GM12878 (cell line): Measurements from ENCODE around the gene SLFN13. TPM values are rescaled to one million over a fixed set of nuclear protein-coding genes. Genes with fewer than 3 reads are reported as not detected.

Experiments used
- ATF3 ChIP-seq: IDR thresholded peaks from 2 replicates; pipeline ENCODE4 v1.6.1; 2011; ENCODE audit warnings: low read depth, mild to moderate bottlenecking, low read length, moderate library complexity, borderline replicate concordance; ENCODE audit errors: extremely low read depth
- E4F1 ChIP-seq: fragments of 450-650 bp; IDR thresholded peaks from 2 replicates; pipeline ENCODE4 v1.6.1; 2018; ENCODE audit warnings: borderline replicate concordance, mild to moderate bottlenecking; ENCODE audit not compliant: partially characterized antibody
- GABPA ChIP-seq: IDR thresholded peaks from 2 replicates; pipeline ENCODE4 v1.6.1; 2014; ENCODE audit warnings: antibody characterized with exemption, low read depth, mild to moderate bottlenecking, inconsistent platforms
- HSF1 ChIP-seq: fragments of 150-350 bp; IDR thresholded peaks from 2 replicates; pipeline ENCODE4 v1.6.1; 2014; ENCODE audit warnings: mild to moderate bottlenecking, low read depth, low read length
- KAT2A ChIP-seq: conservative IDR thresholded peaks from 2 replicates; pipeline ENCODE4 v1.6.1; 2011; ENCODE audit warnings: low read depth, low read length; ENCODE audit not compliant: control insufficient read depth
- POLR2A ChIP-seq: IDR thresholded peaks from 2 replicates; pipeline ENCODE4 v1.6.1; 2011; ENCODE audit warnings: low read depth, mild to moderate bottlenecking, low read length
- PRDM15 ChIP-seq: fragments of 450-650 bp; formaldehyde crosslinking; IDR thresholded peaks from 2 replicates; pipeline ENCODE4 v1.4.0; 2020; ENCODE audit warnings: mild to moderate bottlenecking, moderate library complexity
- SUZ12 ChIP-seq: fragments of 200-600 bp; sonication (generic); IDR thresholded peaks from one replicate; pipeline ENCODE4 v1.6.1; 2018; ENCODE audit warnings: antibody characterized with exemption, mild to moderate bottlenecking; ENCODE audit not compliant: unreplicated experiment
- ZNF687 ChIP-seq: fragments of 450-650 bp; IDR thresholded peaks from 2 replicates; pipeline ENCODE4 v1.6.1; 2017; ENCODE audit warnings: mild to moderate bottlenecking, moderate library complexity
- polyA plus RNA-seq, 11 experiments: library from polyadenylated mRNA; depleted of rRNA in 4 of 11; unstranded in 6 of 11; stranded (reverse) in 5 of 11; fragments of >200 nt; fragmentation: Nextera tagmentation in 4 of 11; fragmentation: Illumina TruSeq in 1 of 11; extraction: Ambion mirVana in 4 of 11; extraction: Trizol in 1 of 11; gene quantifications; 1 replicate in 1 of 11; 2 replicates in 10 of 11; pipeline versions ENCODE4 v1.2.1 to v1.2.3, GENCODE V29; 2011 to 2016; ENCODE audit warnings: inconsistent platforms in 2 of 11, missing spikeins in 2 of 11, low read depth in 1 of 11
- total RNA-seq, 4 experiments: library from RNA; depleted of rRNA in 3 of 4; stranded (reverse); fragments of >200 nt in 3 of 4; fragmentation: Illumina TruSeq in 1 of 4; extraction: Trizol in 1 of 4; gene quantifications; 2 replicates each; pipeline versions ENCODE4 v1.2.1 to v1.2.3, GENCODE V29; 2013 to 2021

The SLFN13 gene
- total and polyA plus RNA-seq, 10 of the 15 experiments (the other 5 are each of a cell fraction or from before 2014, with no cell fraction given) = 12.4 to 82.4 (median 61.9) TPM

GRCh38 chr17:35476283-35476820, 27.8 kb upstream of the SLFN13 start (continued):
- TF ChIP-seq PRDM15 (CRISPR knock-in tag) (no peak), POLR2A (no peak), GABPA (no peak), E4F1 (no peak), HSF1 (no peak), ZNF687 (no peak), SUZ12 (no peak), ATF3 (no peak), KAT2A (no peak)
